Osteoblast (primary cell): ENCODE data around the gene PHOX2A. TPM values are rescaled to one million over a fixed set of nuclear protein-coding genes. Genes with fewer than 3 reads are reported as not detected.

Experiments used
- DNase-seq: peaks from one replicate; pipeline ENCODE4 v3.0.0; 2011; ENCODE audit warnings: low spot score, mixed read lengths; ENCODE audit not compliant: insufficient read length; ENCODE audit errors: missing footprints
- H2AFZ ChIP-seq: 2 replicates; pipeline ENCODE4 v1.6.0; 2011; ENCODE audit warnings: mild to moderate bottlenecking, low read length
- H3K27ac ChIP-seq: 2 replicates; pipeline ENCODE4 v1.5.1; 2011; ENCODE audit warnings: mild to moderate bottlenecking, low read depth, low read length, moderate library complexity
- H3K27me3 ChIP-seq: 2 replicates; pipeline ENCODE4 v1.6.0; 2012; ENCODE audit warnings: mild to moderate bottlenecking, control low read depth, inconsistent platforms, low read length, moderate library complexity; ENCODE audit not compliant: insufficient read depth
- H3K36me3 ChIP-seq: 2 replicates; pipeline ENCODE4 v1.5.1; 2011; ENCODE audit warnings: mild to moderate bottlenecking, low read length, control low read depth, moderate library complexity; ENCODE audit not compliant: insufficient read depth
- H3K4me1 ChIP-seq: 2 replicates; pipeline ENCODE4 v1.5.1; 2011; ENCODE audit warnings: mild to moderate bottlenecking, low read length, control low read depth, moderate library complexity; ENCODE audit not compliant: insufficient read depth
- H3K4me2 ChIP-seq: 2 replicates; pipeline ENCODE4 v1.6.0; 2011; ENCODE audit warnings: mild to moderate bottlenecking, low read length; ENCODE audit not compliant: insufficient read depth
- H3K4me3 ChIP-seq: fragments of 200-600 bp; sonication (generic); 3 replicates; pipeline ENCODE4 v1.5.1; 2012; ENCODE audit warnings: mild to moderate bottlenecking, low read length, inconsistent platforms; ENCODE audit not compliant: insufficient read depth
- H3K79me2 ChIP-seq: 2 replicates; pipeline ENCODE4 v1.6.0; 2012; ENCODE audit warnings: mild to moderate bottlenecking, low read length, control low read depth, inconsistent platforms; ENCODE audit not compliant: insufficient read depth
- H3K9me3 ChIP-seq: 2 replicates; pipeline ENCODE4 v1.5.1; 2011; ENCODE audit warnings: low read depth, low read length, control low read depth
- H4K20me1 ChIP-seq: 2 replicates; pipeline ENCODE4 v1.6.0; 2012; ENCODE audit warnings: mild to moderate bottlenecking, low read length, control low read depth; ENCODE audit not compliant: insufficient read depth
- total RNA-seq: library from RNA; depleted of rRNA; stranded (reverse); fragments of >200 nt; gene quantifications from 2 replicates; pipeline ENCODE4 v1.2.3, GENCODE V29; 2012
- TF ChIP-seq, protein P1 (sequence below): IDR thresholded peaks from 2 replicates; pipeline ENCODE4 v1.5.1; 2011; ENCODE audit warnings: mild to moderate bottlenecking, low read depth, low read length, moderate library complexity; ENCODE audit errors: extremely low read depth

The PHOX2A gene
- total RNA-seq, 1 donor, result not detected

DNA sequence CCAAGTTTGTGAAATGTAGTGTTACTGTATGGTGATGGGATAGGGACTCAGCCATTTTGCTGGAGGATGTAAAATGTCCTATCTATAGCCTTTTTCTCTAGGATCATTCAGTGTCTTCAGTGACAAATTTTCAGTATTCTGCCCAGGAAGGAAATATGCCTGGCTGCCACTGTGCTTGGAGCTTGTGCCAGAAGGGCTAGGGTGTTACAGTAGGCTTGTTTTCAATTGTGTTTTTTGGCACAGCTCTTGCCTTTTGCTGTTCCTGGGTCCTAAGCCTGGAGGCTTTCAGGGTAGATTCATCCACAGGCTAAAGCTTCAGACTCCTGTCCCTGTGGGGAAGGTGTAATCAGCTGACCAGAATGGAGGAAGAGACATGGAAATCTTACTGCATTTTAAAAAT lies 22.0 kb upstream of the PHOX2A start:
- no peak for DNase-seq

DNA sequence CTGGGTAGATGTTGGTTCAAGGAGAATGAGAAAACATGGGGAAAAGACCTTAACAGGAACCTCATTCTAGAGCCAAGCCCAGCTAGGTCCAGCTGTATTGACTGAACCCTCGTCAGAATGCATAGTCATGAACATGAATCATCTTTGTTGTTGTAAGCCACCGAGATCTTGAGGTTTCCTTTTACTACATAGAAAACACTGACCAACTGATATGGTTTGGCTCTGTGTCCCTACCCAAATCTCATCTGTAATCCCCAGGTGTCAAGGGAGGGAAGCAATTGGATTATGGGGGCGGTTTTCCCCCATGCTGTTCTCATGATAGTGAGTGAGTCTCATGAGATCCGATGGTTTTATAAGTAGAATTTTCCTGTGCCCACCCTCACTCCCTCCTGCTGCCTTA lies 19.4 kb upstream of the PHOX2A start:
- H3K27me3 ChIP-seq, result peaks cover 6% of the 10 kb centered on the region
- H3K27ac ChIP-seq, result no peak overlapping the region
- DNase-seq, result no peak
- no peak overlapping the region for H3K4me3 ChIP-seq
- TF ChIP-seq, protein P1, sequence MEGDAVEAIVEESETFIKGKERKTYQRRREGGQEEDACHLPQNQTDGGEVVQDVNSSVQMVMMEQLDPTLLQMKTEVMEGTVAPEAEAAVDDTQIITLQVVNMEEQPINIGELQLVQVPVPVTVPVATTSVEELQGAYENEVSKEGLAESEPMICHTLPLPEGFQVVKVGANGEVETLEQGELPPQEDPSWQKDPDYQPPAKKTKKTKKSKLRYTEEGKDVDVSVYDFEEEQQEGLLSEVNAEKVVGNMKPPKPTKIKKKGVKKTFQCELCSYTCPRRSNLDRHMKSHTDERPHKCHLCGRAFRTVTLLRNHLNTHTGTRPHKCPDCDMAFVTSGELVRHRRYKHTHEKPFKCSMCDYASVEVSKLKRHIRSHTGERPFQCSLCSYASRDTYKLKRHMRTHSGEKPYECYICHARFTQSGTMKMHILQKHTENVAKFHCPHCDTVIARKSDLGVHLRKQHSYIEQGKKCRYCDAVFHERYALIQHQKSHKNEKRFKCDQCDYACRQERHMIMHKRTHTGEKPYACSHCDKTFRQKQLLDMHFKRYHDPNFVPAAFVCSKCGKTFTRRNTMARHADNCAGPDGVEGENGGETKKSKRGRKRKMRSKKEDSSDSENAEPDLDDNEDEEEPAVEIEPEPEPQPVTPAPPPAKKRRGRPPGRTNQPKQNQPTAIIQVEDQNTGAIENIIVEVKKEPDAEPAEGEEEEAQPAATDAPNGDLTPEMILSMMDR, result no peak
- H3K36me3 ChIP-seq, result no peaks in the 10 kb centered on the region
- no peaks in the 10 kb centered on the region for H3K9me3 ChIP-seq
- H2AFZ ChIP-seq, result no peak overlapping the region
- H3K79me2 ChIP-seq, result no peaks in the 10 kb centered on the region
- peaks cover 9% of the 10 kb centered on the region for H3K4me1 ChIP-seq
- peaks cover 2% of the 10 kb centered on the region for H4K20me1 ChIP-seq
- H3K4me2 ChIP-seq, result no peak overlapping the region

More for the DNA sequence above, 22.0 kb upstream of the PHOX2A start:
- Histone ChIP-seq H3K9me3 (no peaks in the 10 kb centered on the region), H4K20me1 (peaks cover 2% of the 10 kb centered on the region), H3K79me2 (no peaks in the 10 kb centered on the region), H3K36me3 (no peaks in the 10 kb centered on the region), H3K4me3 (no peak overlapping the region), H3K4me1 (peaks cover 9% of the 10 kb centered on the region), H3K4me2 (no peak overlapping the region), H3K27ac (no peak overlapping the region), H3K27me3 (peaks cover 6% of the 10 kb centered on the region), H2AFZ (no peak overlapping the region)
- TF ChIP-seq, protein P1, result no peak

GRCh38 chr11:72260574-72260973 lies 16.6 kb upstream of the PHOX2A start:
- TF ChIP-seq, protein P1, result no peak
- Histone ChIP-seq H3K4me3 (no peak overlapping the region), H3K79me2 (no peaks in the 10 kb centered on the region), H3K27ac (no peak overlapping the region), H3K4me2 (no peak overlapping the region), H4K20me1 (no peaks in the 10 kb centered on the region), H3K4me1 (peaks cover 4% of the 10 kb centered on the region), H3K36me3 (no peaks in the 10 kb centered on the region), H3K9me3 (no peaks in the 10 kb centered on the region), H2AFZ (no peak overlapping the region), H3K27me3 (peaks cover 15% of the 10 kb centered on the region)
- DNase-seq, result no peak

- Histone ChIP-seq H3K79me2 (no peaks in the 10 kb centered on the region), H3K4me3 (no peak overlapping the region), H2AFZ (no peak overlapping the region), H4K20me1 (no peaks in the 10 kb centered on the region), H3K27ac (no peak overlapping the region), H3K4me1 (peaks cover 4% of the 10 kb centered on the region), H3K9me3 (no peaks in the 10 kb centered on the region), H3K4me2 (no peak overlapping the region), H3K36me3 (no peaks in the 10 kb centered on the region), H3K27me3 (peaks cover 25% of the 10 kb centered on the region)
- TF ChIP-seq, protein P1, result no peak
- DNase-seq, result no peak
Observed at GRCh38 chr11:72259490-72259889, 15.5 kb upstream of the PHOX2A start.
